Prostate gland (tissue), 2 donors: ENCODE data around the gene DNM1L.

Source experiments
- POLR2A ChIP-seq: fragments of 450-650 bp; IDR thresholded peaks from one replicate; pipeline ENCODE4 v1.6.1; 2016; ENCODE audit warnings: antibody characterized with exemption, mild to moderate bottlenecking
- POLR2AphosphoS5 ChIP-seq: sonication (generic); formaldehyde crosslinking; IDR thresholded peaks from one replicate; pipeline ENCODE4 v1.6.1; 2017; ENCODE audit warnings: antibody characterized with exemption
- TF ChIP-seq, protein P1 (sequence below), 4 experiments: fragments of 200-600 bp in 2 of 4; fragments of 450-650 bp in 2 of 4; sonication (generic) in 2 of 4; IDR thresholded peaks; 1 replicate in 3 of 4; 2 replicates in 1 of 4; pipeline ENCODE4 v1.5.1; 2016 to 2019; ENCODE audit warnings: antibody characterized with exemption in 4 of 4, mild to moderate bottlenecking in 2 of 4, moderate library complexity in 2 of 4

DNA sequence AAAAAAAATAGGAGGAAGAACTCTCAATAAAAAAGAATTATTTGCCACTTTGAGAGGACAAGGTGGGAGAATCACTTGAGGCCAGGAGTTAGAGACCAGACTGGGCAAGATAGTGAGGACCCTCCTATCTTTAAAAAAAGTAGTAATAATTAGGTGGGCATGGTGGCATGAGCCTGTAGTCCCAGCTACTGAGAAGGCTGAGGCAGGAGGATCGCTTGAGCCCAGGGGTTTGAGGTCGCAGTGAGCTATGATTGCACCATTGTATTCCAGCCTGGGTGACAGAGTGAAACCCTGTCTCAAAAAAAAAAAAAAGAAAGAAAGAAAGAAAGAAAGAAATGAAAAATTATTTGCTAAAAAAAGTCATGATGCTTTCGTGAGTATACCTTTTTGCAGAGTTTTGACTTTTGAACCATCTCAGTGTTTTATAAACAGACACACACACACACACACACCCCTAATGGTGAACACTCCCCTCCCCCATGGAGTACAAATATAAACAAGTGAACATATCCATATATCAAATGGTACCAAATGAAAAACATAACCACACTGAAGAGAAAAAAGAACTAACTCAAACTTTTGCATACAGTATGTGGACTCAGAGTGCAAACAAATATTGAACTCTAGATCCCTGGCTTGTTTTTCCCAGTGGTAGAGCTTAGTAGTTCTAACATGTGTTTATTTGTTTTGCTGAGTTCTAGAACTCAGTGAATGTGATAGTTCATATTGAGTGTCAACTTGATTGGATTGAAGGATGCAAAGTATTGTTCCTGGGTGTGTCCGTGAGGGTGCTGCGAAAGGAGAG, 27.7 kb upstream of the DNM1L start:
- TF ChIP-seq, protein P1, sequence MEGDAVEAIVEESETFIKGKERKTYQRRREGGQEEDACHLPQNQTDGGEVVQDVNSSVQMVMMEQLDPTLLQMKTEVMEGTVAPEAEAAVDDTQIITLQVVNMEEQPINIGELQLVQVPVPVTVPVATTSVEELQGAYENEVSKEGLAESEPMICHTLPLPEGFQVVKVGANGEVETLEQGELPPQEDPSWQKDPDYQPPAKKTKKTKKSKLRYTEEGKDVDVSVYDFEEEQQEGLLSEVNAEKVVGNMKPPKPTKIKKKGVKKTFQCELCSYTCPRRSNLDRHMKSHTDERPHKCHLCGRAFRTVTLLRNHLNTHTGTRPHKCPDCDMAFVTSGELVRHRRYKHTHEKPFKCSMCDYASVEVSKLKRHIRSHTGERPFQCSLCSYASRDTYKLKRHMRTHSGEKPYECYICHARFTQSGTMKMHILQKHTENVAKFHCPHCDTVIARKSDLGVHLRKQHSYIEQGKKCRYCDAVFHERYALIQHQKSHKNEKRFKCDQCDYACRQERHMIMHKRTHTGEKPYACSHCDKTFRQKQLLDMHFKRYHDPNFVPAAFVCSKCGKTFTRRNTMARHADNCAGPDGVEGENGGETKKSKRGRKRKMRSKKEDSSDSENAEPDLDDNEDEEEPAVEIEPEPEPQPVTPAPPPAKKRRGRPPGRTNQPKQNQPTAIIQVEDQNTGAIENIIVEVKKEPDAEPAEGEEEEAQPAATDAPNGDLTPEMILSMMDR (IDR thresholded peaks at IDR 0.05), result no peak
- no peak for TF ChIP-seq POLR2AphosphoS5
- TF ChIP-seq POLR2A, result no peak
